Neural progenitor cell (in vitro differentiated cells): Measurements from ENCODE around the gene PTPN14. TPM values are rescaled to one million over a fixed set of nuclear protein-coding genes. Genes with fewer than 3 reads are reported as not detected.

Source experiments
- DNase-seq: peaks from one replicate; pipeline ENCODE4 v3.0.0-alpha.2; 2016; ENCODE audit warnings: low spot score
- H2AFZ ChIP-seq: fragments of 200-600 bp; sonication (generic); replicated peaks from 2 replicates; pipeline ENCODE4 v1.6.1; 2016; ENCODE audit warnings: antibody characterized with exemption
- H3F3A ChIP-seq: fragments of 200-600 bp; sonication (generic); 2 replicates; pipeline ENCODE4 v1.6.1; 2016; ENCODE audit warnings: antibody characterized with exemption, low read depth
- H3K27ac ChIP-seq: fragments of 200-600 bp; sonication (generic); 2 replicates; pipeline ENCODE4 v1.5.1; 2016; ENCODE audit warnings: mild to moderate bottlenecking
- H3K27me3 ChIP-seq: fragments of 200-600 bp; sonication (generic); 2 replicates; pipeline ENCODE4 v1.6.1; 2016; ENCODE audit warnings: mild to moderate bottlenecking, moderate library complexity
- H3K36me3 ChIP-seq: fragments of 200-600 bp; sonication (generic); 2 replicates; pipeline ENCODE4 v1.5.1; 2016
- H3K4me1 ChIP-seq: fragments of 200-600 bp; sonication (generic); 2 replicates; pipeline ENCODE4 v1.6.1; 2016; ENCODE audit warnings: mixed run types
- H3K4me2 ChIP-seq: fragments of 200-600 bp; sonication (generic); 2 replicates; pipeline ENCODE4 v1.6.1; 2016
- H3K4me3 ChIP-seq: fragments of 200-600 bp; sonication (generic); 2 replicates; pipeline ENCODE4 v1.5.1; 2016
- H3K79me2 ChIP-seq: fragments of 200-600 bp; sonication (generic); 2 replicates; pipeline ENCODE4 v1.6.1; 2016; ENCODE audit warnings: low read depth
- H3K9ac ChIP-seq: fragments of 200-600 bp; sonication (generic); 2 replicates; pipeline ENCODE4 v1.6.1; 2016
- H3K9me3 ChIP-seq: fragments of 200-600 bp; sonication (generic); 2 replicates; pipeline ENCODE4 v1.5.1; 2016; ENCODE audit warnings: low read depth
- H4K20me1 ChIP-seq: fragments of 200-600 bp; sonication (generic); 2 replicates; pipeline ENCODE4 v1.6.1; 2016; ENCODE audit warnings: low read depth
- H3K27ac Mint-ChIP-seq: 3 replicates; pipeline ENCODE4 v1.8.0; 2021; ENCODE audit warnings: mixed read lengths
- H3K27me3 Mint-ChIP-seq: 2 replicates; pipeline ENCODE4 v1.8.0; 2022; ENCODE audit warnings: low read depth, mild to moderate bottlenecking, inconsistent platforms, moderate library complexity, mixed read lengths; ENCODE audit not compliant: insufficient read depth
- H3K36me3 Mint-ChIP-seq: 3 replicates; pipeline ENCODE4 v1.8.0; 2021; ENCODE audit warnings: mixed read lengths
- H3K4me1 Mint-ChIP-seq: 3 replicates; pipeline ENCODE4 v1.8.0; 2021; ENCODE audit warnings: mixed read lengths
- H3K4me3 Mint-ChIP-seq: 3 replicates; pipeline ENCODE4 v1.8.0; 2021; ENCODE audit warnings: mild to moderate bottlenecking, moderate library complexity, mixed read lengths
- H3K9me3 Mint-ChIP-seq: 3 replicates; pipeline ENCODE4 v1.8.0; 2020; ENCODE audit warnings: mixed read lengths
- EZH2 ChIP-seq: fragments of 200-600 bp; sonication (generic); IDR thresholded peaks from 2 replicates; pipeline ENCODE4 v1.6.1; 2017; ENCODE audit warnings: antibody characterized with exemption, mild to moderate bottlenecking, moderate library complexity
- EZH2phosphoT487 ChIP-seq: fragments of 200-600 bp; sonication (generic); IDR thresholded peaks from 2 replicates; pipeline ENCODE4 v1.6.1; 2017; ENCODE audit warnings: antibody characterized with exemption
- total RNA-seq: library from RNA; depleted of rRNA; stranded (reverse); fragments of >200 nt; gene quantifications from 2 replicates; pipeline ENCODE4 v1.2.3, GENCODE V29; 2015; ENCODE audit warnings: low replicate concordance
- TF ChIP-seq, protein P1 (sequence below): fragments of 200-600 bp; sonication (generic); IDR thresholded peaks from 2 replicates; pipeline ENCODE4 v1.5.1; 2017; ENCODE audit warnings: antibody characterized with exemption, mild to moderate bottlenecking

PTPN14 gene
- total RNA-seq, 1 donor from 2014 or later: 28.3 TPM

DNA sequence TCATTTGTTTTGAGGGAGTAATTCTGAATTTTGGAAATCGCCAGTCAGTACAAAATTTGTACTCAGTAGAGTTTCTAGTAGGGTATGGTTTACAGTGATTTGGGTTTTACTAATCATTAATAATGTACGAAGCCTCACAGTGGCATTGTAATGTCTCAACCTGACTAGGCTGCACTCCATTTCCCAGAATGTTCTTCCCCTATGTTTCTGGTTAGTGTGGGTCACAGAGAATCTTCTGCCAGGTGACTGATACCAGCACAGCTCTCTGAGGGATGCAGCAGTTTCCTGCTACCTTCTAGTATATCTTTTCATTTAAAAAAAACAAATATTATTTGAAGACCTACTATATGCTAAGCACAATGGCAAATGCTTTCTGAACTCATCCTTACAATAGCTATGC is 112.9 kb downstream of the PTPN14 start:
- Histone ChIP-seq H3F3A (peaks cover 16% of the 10 kb centered on the region), H3K9me3 (no peaks in the 10 kb centered on the region), H3K4me3 (no peak overlapping the region), H3K36me3 (no peaks in the 10 kb centered on the region), H3K4me1 (peaks cover 21% of the 10 kb centered on the region), H3K27ac (no peak overlapping the region), H2AFZ (no peak overlapping the region), H4K20me1 (no peaks in the 10 kb centered on the region), H3K9ac (no peak overlapping the region), H3K79me2 (peaks cover 5% of the 10 kb centered on the region), H3K27me3 (no peaks in the 10 kb centered on the region), H3K4me2 (no peak overlapping the region)
- Mint-ChIP-seq H3K4me1 (peaks cover 8% of the 10 kb centered on the region), H3K9me3 (no peaks in the 10 kb centered on the region), H3K27ac (no peak overlapping the region), H3K4me3 (no peak overlapping the region), H3K36me3 (no peaks in the 10 kb centered on the region), H3K27me3 (no peaks in the 10 kb centered on the region)
- no peak for DNase-seq
- no peak for TF ChIP-seq EZH2phosphoT487
- TF ChIP-seq, protein P1, sequence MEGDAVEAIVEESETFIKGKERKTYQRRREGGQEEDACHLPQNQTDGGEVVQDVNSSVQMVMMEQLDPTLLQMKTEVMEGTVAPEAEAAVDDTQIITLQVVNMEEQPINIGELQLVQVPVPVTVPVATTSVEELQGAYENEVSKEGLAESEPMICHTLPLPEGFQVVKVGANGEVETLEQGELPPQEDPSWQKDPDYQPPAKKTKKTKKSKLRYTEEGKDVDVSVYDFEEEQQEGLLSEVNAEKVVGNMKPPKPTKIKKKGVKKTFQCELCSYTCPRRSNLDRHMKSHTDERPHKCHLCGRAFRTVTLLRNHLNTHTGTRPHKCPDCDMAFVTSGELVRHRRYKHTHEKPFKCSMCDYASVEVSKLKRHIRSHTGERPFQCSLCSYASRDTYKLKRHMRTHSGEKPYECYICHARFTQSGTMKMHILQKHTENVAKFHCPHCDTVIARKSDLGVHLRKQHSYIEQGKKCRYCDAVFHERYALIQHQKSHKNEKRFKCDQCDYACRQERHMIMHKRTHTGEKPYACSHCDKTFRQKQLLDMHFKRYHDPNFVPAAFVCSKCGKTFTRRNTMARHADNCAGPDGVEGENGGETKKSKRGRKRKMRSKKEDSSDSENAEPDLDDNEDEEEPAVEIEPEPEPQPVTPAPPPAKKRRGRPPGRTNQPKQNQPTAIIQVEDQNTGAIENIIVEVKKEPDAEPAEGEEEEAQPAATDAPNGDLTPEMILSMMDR: no peak
- TF ChIP-seq EZH2: no peak

DNA sequence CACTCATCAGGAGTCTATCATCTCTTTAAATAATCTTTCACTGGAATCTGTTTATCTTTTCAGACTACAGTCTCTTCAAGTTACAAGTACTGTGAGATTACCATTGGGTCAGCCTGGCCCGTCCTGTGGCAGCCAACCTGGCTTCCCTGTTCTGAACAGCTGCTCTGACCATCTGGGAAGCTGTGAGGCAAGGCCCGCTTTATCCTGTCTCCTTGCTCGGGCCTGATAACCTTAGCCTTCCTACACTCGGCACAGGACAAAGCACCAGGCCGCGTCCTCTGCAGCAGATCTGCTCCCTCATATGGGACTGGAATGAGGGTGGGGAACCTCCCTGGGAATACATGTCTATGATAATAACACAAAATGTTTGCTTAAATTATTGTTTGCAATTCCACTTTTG is 113.3 kb downstream of the PTPN14 start:
- Histone ChIP-seq H3K36me3 (no peaks in the 10 kb centered on the region), H4K20me1 (no peaks in the 10 kb centered on the region), H2AFZ (no peak overlapping the region), H3F3A (peaks cover 16% of the 10 kb centered on the region), H3K9me3 (no peaks in the 10 kb centered on the region), H3K27me3 (no peaks in the 10 kb centered on the region), H3K4me3 (no peak overlapping the region), H3K4me2 (no peak overlapping the region), H3K79me2 (peaks cover 5% of the 10 kb centered on the region), H3K4me1 (peaks cover 21% of the 10 kb centered on the region), H3K27ac (no peak overlapping the region), H3K9ac (no peak overlapping the region)
- H3K9me3 Mint-ChIP-seq: no peaks in the 10 kb centered on the region
- H3K27me3 Mint-ChIP-seq: no peaks in the 10 kb centered on the region
- no peak for DNase-seq
- TF ChIP-seq, protein P1: no peak
- no peak for TF ChIP-seq EZH2
- no peak for TF ChIP-seq EZH2phosphoT487
- H3K36me3 Mint-ChIP-seq: no peaks in the 10 kb centered on the region
- H3K27ac Mint-ChIP-seq: no peak overlapping the region
- H3K4me1 Mint-ChIP-seq: peaks cover 8% of the 10 kb centered on the region
- H3K4me3 Mint-ChIP-seq: no peak overlapping the region

- Histone ChIP-seq H3K79me2 (peaks cover 5% of the 10 kb centered on the region), H3K9ac (no peak overlapping the region), H3K27me3 (no peaks in the 10 kb centered on the region), H2AFZ (no peak overlapping the region), H3F3A (peaks cover 16% of the 10 kb centered on the region), H3K4me2 (no peak overlapping the region), H3K4me1 (peaks cover 16% of the 10 kb centered on the region), H3K4me3 (no peak overlapping the region), H3K36me3 (no peaks in the 10 kb centered on the region), H3K27ac (no peak overlapping the region), H3K9me3 (no peaks in the 10 kb centered on the region), H4K20me1 (no peaks in the 10 kb centered on the region)
- no peaks in the 10 kb centered on the region for H3K9me3 Mint-ChIP-seq
- no peak for DNase-seq
- H3K4me1 Mint-ChIP-seq: peaks cover 8% of the 10 kb centered on the region
- no peak overlapping the region for H3K4me3 Mint-ChIP-seq
- TF ChIP-seq, protein P1: no peak
- TF ChIP-seq EZH2phosphoT487 (no peak), EZH2 (no peak)
- H3K27ac Mint-ChIP-seq: no peak overlapping the region
- H3K27me3 Mint-ChIP-seq: no peaks in the 10 kb centered on the region
- H3K36me3 Mint-ChIP-seq: no peaks in the 10 kb centered on the region
Measured at GRCh38 chr1:214435867-214436266, 115.5 kb downstream of the PTPN14 start.
